ENCODE measurements around the gene SLC27A3.

GRCh38 chr1:153818876-153819275 lies 43.7 kb downstream of the SLC27A3 start:
- TF ChIP-seq POLR2AphosphoS5 (IDR thresholded peaks at IDR 0.05) (no peak), POLR2A (IDR thresholded peaks at IDR 0.05) (no peak)

All from gastroesophageal sphincter (tissue), 2 donors.